Testis (tissue), 3 donors: Measurements from ENCODE around the gene SLC22A2. TPM values are rescaled to one million over a fixed set of nuclear protein-coding genes. Genes with fewer than 3 reads are reported as not detected.

Source experiments
- DNase-seq: peaks from one replicate; pipeline ENCODE4 v3.0.0-alpha.2; 2019
- H3K27ac ChIP-seq, 2 donors: fragments of 200-600 bp; sonication (generic); one replicate each; pipeline ENCODE4 v1.5.1; 2019
- H3K27me3 ChIP-seq: fragments of 200-600 bp; sonication (generic); one replicate; pipeline ENCODE4 v1.5.1; 2019
- H3K36me3 ChIP-seq: fragments of 200-600 bp; sonication (generic); one replicate; pipeline ENCODE4 v1.5.1; 2017; ENCODE audit warnings: low read depth; ENCODE audit errors: missing control alignments
- H3K4me1 ChIP-seq: fragments of 200-600 bp; sonication (generic); one replicate; pipeline ENCODE4 v1.5.1; 2019
- H3K4me3 ChIP-seq, 2 donors: fragments of 200-600 bp; sonication (generic); one replicate each; pipeline ENCODE4 v1.5.1; 2017 to 2019
- H3K9me3 ChIP-seq: fragments of 200-600 bp; sonication (generic); one replicate; pipeline ENCODE4 v1.5.1; 2017
- CTCF ChIP-seq, 3 experiments: fragments of 450-650 bp in 2 of 3; fragments of 200-600 bp in 1 of 3; sonication (generic) in 1 of 3; IDR thresholded peaks; one replicate each; pipeline ENCODE4 v1.5.1; 2016 to 2019; ENCODE audit warnings: antibody characterized with exemption in 3 of 3, mild to moderate bottlenecking in 2 of 3, moderate library complexity in 1 of 3
- POLR2A ChIP-seq: fragments of 450-650 bp; IDR thresholded peaks from one replicate; pipeline ENCODE4 v1.6.1; 2017; ENCODE audit warnings: antibody characterized with exemption, mild to moderate bottlenecking, moderate library complexity
- WGBS, 2 donors: methylation state at CpG; one replicate each; pipeline ENCODE4 v1.1.5; 2018; 5-methylcytosine and 5-hydroxymethylcytosine counted together
- intact Hi-C: fragments of 100-400 bp; cut with DNase I; formaldehyde crosslinking; loops from one replicate; pipeline ENCODE4 v1.15.1; 2023; ENCODE audit warnings: low total_unique reads
- polyA plus RNA-seq: library from polyadenylated mRNA; stranded (reverse); fragments of 350-450 nt; fragmentation: Illumina TruSeq; extraction: RNeasy Lipid Tissue Mini Kit (QIAGEN cat#74804); gene quantifications from one replicate; pipeline ENCODE4 v1.2.3, GENCODE V29; 2014; ENCODE audit warnings: low read depth, low replicate concordance; ENCODE audit not compliant: insufficient read depth
- total RNA-seq, 2 donors: library from RNA; depleted of rRNA; stranded (reverse); fragments of >200 nt; gene quantifications; one replicate each; pipeline ENCODE4 v1.2.3, GENCODE V29; 2016

Gene SLC22A2
- total and polyA plus RNA-seq, 3 donors from 2014 or later = 0.24 to 0.99 (median 0.34) TPM

- Histone ChIP-seq H3K27ac (no peak overlapping the region), H3K27me3 (no peaks in the 10 kb centered on the region), H3K9me3 (no peaks in the 10 kb centered on the region), H3K4me1 (no peaks in the 10 kb centered on the region), H3K4me3 (no peak overlapping the region), H3K36me3 (no peaks in the 10 kb centered on the region)
- intact Hi-C loops = no loop called here
- no peak for DNase-seq
- TF ChIP-seq CTCF (IDR thresholded peaks at IDR 0.05) = no peak
- TF ChIP-seq POLR2A = no peak
These were observed 61.0 kb downstream of the SLC22A2 start for GRCh38 chr6:160197662-160198061.

GRCh38 chr6:160194808-160195207 lies 63.8 kb downstream of the SLC22A2 start:
- TF ChIP-seq CTCF (IDR thresholded peaks at IDR 0.05) = no peak
- TF ChIP-seq POLR2A = no peak
- 85 to 93% methylated on average over 1 of the region's 1 CpG for WGBS, 2 donors

GRCh38 chr6:160192840-160193239 lies 65.8 kb downstream of the SLC22A2 start:
- Histone ChIP-seq H3K27ac (no peak overlapping the region), H3K4me1 (peaks cover 3% of the 10 kb centered on the region), H3K9me3 (no peaks in the 10 kb centered on the region), H3K36me3 (no peaks in the 10 kb centered on the region), H3K4me3 (no peak overlapping the region), H3K27me3 (no peaks in the 10 kb centered on the region)
- intact Hi-C loops = no loop called here
- TF ChIP-seq POLR2A = no peak
- TF ChIP-seq CTCF (IDR thresholded peaks at IDR 0.05) = no peak
- WGBS, 2 donors = 88 to 95% methylated on average over 1 of the region's 1 CpG
- DNase-seq = no peak

More at GRCh38 chr6:160194808-160195207, 63.8 kb downstream of the SLC22A2 start:
- Histone ChIP-seq H3K27me3 (no peaks in the 10 kb centered on the region), H3K9me3 (no peaks in the 10 kb centered on the region), H3K27ac (no peak overlapping the region), H3K4me3 (no peak overlapping the region), H3K36me3 (no peaks in the 10 kb centered on the region), H3K4me1 (peaks cover 3% of the 10 kb centered on the region)
- DNase-seq = no peak
- intact Hi-C loops = no loop called here

- H3K4me1 ChIP-seq = peaks cover 3% of the 10 kb centered on the region
- TF ChIP-seq CTCF (IDR thresholded peaks at IDR 0.05) (no peak), POLR2A (no peak)
- no peaks in the 10 kb centered on the region for H3K36me3 ChIP-seq
- intact Hi-C loops = no loop called here
- H3K4me3 ChIP-seq = no peak overlapping the region
- no peaks in the 10 kb centered on the region for H3K9me3 ChIP-seq
- no peaks in the 10 kb centered on the region for H3K27me3 ChIP-seq
- DNase-seq = peak; percentile 78
- H3K27ac ChIP-seq = no peak overlapping the region
These were observed 67.6 kb downstream of the SLC22A2 start for GRCh38 chr6:160190973-160191372.

- no peaks in the 10 kb centered on the region for H3K9me3 ChIP-seq
- H3K4me1 ChIP-seq = peaks cover 3% of the 10 kb centered on the region
- no peak for DNase-seq
- no peaks in the 10 kb centered on the region for H3K27me3 ChIP-seq
- intact Hi-C loops = no loop called here
- H3K27ac ChIP-seq = peak overlapping the region in 1 of 2 donors; percentile 33
- H3K36me3 ChIP-seq = no peaks in the 10 kb centered on the region
- 69% methylated on average over 1 of the region's 1 CpG for WGBS, 2 donors
- no peak overlapping the region for H3K4me3 ChIP-seq
- TF ChIP-seq CTCF (IDR thresholded peaks at IDR 0.05) (no peak), POLR2A (no peak)
These were observed 68.5 kb downstream of the SLC22A2 start for GRCh38 chr6:160190081-160190480.
